ENCODE results near the gene OSTC.

OSTC gene

DNA sequence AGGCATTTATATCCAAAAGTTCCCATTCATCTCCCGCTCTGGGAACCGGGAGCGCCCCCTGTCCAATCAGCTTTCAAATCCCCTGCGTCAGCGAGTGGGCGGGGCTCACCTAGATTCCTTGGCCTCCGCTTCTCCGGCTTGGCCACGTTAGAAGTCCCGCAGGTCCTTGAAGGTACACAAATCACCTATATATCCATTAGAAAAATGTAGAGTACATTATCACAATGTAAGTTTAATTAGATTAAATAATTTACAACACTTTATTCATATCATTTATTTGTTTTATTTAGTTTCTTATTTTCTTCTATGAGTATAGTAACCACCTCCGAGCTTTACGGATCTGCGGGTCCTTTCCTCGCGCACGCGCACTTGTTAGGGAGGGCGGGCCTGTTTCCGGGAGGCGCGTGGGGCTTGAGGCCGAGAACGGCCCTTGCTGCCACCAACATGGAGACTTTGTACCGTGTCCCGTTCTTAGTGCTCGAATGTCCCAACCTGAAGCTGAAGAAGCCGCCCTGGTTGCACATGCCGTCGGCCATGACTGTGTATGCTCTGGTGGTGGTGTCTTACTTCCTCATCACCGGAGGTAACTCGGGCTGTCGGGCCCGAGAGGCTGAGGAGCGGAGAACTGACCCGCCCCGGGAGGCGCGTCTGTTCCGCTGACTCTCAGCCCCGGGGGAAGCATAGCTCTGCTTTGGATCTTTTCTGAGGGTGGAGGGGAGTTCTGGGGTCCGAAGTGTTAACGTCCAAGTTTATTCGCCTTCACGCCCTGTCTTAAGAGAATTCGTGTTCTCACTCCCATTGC lies at the start of gene OSTC:
Gene OSTC (plus strand): TSS at position 388 of the 802 bp plus-strand sequence. CDS start 57 bp downstream, at position 445.
- peak; percentile 82 for DNase-seq

GRCh38 chr4:108601106-108601505 lies 49.3 kb upstream of the OSTC start:
- no peak for DNase-seq

DNA sequence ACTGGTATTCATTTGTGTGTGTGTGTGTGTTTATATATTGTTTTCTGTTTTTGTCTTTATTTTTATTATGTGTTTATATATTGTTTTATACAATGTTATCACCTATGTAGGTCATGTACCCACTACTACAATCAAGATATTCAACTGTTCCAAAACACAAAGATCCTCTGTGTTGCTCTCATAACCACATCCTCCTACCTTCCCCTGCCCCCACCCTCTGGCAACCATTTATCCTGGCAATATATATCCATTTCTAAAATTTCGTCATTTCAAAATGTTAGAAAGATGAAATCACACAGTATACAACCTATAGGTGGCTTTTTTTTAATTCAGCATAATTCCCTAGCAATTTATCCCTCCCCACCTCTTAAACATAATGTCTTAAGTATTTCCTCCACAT lies 48.9 kb upstream of the OSTC start:
- no peak for DNase-seq

GRCh38 chr4:108602163-108602562 lies 48.2 kb upstream of the OSTC start:
- DNase-seq: no peak

DNA sequence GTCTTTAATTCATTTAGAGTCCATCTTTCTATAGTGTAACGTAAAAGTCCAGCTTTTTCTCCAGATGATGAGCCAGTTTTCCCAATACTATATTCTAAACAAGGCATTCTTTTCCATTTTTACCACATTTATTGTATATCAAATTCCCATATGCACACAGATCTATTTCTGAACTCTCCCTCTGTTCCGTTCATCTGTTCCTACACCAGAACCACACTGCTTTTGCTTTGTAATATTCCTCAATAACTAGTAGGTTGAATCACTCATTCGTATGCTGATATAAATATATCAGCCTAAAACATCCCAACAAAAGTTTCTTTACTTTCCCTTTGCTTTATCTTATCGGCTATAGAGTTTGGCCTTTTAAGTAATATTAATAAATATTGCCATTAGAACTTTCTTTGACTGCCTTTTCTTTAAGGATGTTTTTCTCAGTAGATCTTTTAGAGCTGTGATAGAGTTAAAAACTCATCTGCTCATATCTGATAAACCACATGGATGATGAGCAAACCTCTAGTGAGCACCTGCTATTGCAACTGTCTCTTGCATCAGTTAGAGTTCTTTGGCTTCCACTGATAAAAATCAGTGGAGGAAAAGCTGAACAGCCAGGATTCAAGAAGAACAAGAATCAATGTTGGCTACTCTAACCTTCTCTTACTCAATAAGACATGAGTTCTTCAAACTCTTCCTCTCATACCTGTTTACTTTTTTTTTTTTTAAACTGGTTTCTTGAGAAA lies 43.2 kb upstream of the OSTC start:
- no peak for DNase-seq

- DNase-seq: no peak
Measured at GRCh38 chr4:108611365-108611764, 39.0 kb upstream of the OSTC start.

- DNase-seq: no peak
Measured at GRCh38 chr4:108612365-108612764, 38.0 kb upstream of the OSTC start.

GRCh38 chr4:108619372-108620100 lies 30.9 kb upstream of the OSTC start:
- DNase-seq: no peak

GRCh38 chr4:108620101-108620932 lies 30.1 kb upstream of the OSTC start, which contains the start of gene RPL34:
Gene RPL34, plus strand, starts transcription at chr4:108620576. Its CDS starts 1,384 bp downstream, at chr4:108621960.
- DNase-seq: peak; percentile 82

DNA sequence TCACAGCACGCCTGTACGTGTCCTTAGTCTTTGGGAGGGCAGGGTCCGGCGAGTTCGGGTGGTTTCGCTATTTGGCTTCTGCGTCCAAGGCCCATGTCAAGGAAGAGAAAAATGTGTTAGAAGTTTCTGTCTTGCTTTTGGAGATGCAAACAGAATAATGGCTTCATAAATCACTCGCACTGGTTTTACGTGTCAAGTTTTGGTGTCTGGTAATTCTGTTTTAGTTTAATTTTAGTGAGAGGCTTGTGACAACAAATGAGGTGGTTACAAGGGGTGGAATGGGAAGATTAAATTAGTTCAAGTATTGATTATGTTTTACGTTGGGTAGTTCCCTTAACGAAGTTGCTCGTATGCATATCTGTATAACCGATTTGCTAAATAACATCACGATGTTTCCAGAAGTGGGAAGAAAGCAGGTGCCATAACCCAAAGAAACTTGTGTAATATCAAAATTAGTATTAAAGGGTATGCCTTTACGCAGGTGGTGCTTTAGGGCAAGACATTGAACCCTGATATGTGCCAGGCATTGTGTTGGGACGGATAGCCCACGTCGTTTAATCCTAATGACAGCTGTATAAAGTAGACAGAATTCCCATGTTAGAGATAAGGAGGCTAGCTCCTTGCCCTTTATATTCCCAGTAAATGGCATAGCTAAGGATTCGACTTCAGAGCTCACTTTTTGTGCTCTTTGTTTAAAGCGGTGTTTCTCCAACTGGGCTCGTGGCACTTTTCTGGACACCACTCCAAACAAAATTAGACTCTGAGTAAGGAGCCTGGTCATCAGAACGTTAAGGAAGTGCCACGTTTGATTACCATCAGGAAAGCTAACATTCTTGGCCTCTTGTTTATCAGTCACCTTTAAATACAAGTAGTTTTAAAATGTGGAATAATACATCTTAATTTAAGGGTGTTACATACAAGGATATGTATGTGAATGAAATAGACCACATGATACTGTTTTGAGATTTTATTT lies 29.2 kb upstream of the OSTC start:
- no peak for DNase-seq

GRCh38 chr4:108622022-108622421 lies 28.4 kb upstream of the OSTC start:
- no peak for DNase-seq

GRCh38 chr4:108622828-108623227 lies 27.6 kb upstream of the OSTC start:
- DNase-seq: no peak

GRCh38 chr4:108624263-108625056 lies 25.9 kb upstream of the OSTC start:
- DNase-seq: no peak

DNA sequence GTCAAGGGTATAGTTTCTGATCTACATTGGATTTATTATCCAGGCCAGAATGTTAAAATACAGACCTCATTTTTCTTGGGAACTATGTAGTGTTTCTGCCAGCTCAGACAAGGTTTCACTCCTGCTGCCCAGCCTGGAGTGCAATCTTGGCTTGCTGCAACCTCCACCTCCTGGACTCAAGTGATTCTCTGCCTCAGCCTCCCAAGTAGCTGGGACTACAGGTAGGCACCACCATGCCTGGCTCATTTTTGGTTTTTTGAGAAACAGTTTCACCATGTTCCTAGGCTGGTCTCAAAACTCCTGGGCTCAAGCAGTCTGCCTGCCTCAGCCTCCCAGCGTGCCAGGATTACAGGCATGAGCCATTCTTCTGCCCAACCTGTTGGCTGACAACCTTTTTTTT lies 24.3 kb upstream of the OSTC start:
- no peak for DNase-seq

GRCh38 chr4:108628411-108628810 lies 22.0 kb upstream of the OSTC start:
- no peak for DNase-seq

GRCh38 chr4:108635070-108635655 lies 15.2 kb upstream of the OSTC start:
- no peak for DNase-seq

- no peak for DNase-seq
Measured at GRCh38 chr4:108636246-108636645, 14.2 kb upstream of the OSTC start.

- DNase-seq: no peak
Measured at GRCh38 chr4:108637856-108638255, 12.5 kb upstream of the OSTC start.

GRCh38 chr4:108644237-108644636 lies 6.2 kb upstream of the OSTC start:
- DNase-seq: no peak

- no peak for DNase-seq
Measured at GRCh38 chr4:108646706-108647105, 3.7 kb upstream of the OSTC start.

All from NCI-H748 treated with DMSO at 0.1 percent for 48 hours (cell line).